Activated CD4-positive, alpha-beta T cell treated with anti-CD3 and anti-CD28 coated beads, Interleukin-2, amount 50 U/mL, for 1 hour (primary cell): ENCODE data around the gene SHOX.
"Not testable (repeated sequence)": the region's sequence is repeated elsewhere in the genome, so short reads cannot be mapped to it uniquely, and the experiment has no call there.

Experiments
- DNase-seq: peaks from one replicate; pipeline ENCODE4 v3.0.0-alpha.2; 2020

The SHOX gene

GRCh38 chrX:630612-631496 is at the start of gene SHOX:
Gene SHOX, plus strand, starts transcription at chrX:630791. Its CDS starts 107 bp downstream, at chrX:630898.
- DNase-seq = no peak

DNA sequence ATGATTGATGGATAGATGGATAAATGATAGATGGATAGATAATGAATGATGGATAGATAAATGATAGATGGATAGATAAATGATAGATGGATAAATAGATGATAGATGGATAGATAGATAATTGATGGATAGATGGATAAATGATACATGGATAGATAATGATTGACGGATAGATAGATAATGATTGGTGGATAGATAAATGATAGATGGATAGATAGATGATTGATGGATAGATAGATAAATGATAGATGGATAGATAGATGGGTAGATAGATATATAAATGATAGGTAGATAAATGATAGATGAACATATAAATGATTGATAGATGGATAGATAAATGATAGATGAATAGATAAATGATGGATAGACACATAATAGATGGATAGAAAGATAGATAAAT is 49.5 kb upstream of the SHOX start:
- no peak for DNase-seq

DNA sequence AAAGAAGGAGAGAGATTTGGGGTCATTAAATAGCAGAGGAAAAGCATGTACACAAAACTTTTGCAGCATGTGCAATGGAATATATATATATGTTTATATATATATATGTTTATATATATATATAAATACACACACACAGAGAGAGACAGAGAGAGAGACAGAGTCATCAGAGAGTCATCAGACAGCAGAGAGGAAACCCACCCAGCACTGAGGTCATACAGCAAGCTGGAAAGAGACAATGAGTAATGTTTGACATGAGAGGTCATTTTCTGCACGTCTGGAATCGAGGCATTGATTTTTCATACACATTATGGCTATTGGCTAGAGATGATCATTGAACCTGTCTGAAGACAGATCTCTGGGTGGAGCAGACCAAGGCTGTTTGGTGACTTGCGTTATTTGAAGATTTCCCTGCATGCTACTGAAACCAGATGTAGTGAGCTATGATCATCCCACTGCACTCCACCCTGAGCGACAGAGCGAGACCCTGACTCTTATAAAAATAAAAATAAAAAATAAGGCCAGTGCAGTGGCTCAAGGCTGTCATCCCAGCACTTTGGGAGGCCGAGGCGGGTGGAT is 48.8 kb upstream of the SHOX start:
- DNase-seq = no peak

DNA sequence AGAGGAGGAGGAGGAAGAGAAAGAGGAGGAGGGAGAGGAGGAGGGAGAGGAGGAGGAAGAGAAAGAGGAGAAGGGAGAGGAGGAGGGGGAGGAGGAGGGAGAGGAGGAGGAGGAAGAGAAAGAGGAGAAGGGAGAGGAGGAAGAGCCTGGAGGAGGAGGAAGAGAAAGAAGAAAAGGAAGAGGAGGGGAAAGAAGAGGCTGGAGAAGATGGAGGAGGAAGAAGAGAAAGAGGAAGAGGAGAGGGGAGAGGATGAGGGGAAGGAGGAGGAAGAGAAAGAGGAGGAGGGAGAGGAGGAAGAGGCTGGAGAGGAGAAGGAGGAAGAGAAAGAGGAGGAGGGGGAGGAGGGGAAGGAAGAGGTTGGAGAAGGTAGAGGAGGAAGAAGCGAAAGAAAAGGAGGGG is 46.0 kb upstream of the SHOX start:
- no peak for DNase-seq

- no peak for DNase-seq
Measured at GRCh38 chrX:585115-585808, 45.3 kb upstream of the SHOX start.

DNA sequence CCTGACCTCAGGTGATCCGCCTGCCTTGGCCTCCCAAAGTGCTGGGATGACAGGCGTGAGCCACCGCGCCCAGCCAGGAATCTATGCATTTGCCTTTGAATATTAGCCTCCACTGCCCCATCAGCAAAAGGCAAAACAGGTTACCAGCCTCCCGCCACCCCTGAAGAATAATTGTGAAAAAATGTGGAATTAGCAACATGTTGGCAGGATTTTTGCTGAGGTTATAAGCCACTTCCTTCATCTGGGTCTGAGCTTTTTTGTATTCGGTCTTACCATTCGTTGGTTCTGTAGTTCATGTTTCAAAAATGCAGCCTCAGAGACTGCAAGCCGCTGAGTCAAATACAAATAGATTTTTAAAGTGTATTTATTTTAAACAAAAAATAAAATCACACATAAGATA is 44.2 kb upstream of the SHOX start:
- no peak for DNase-seq

GRCh38 chrX:589261-589660 is 41.3 kb upstream of the SHOX start:
- not testable (repeated sequence) for DNase-seq

GRCh38 chrX:590693-591404 is 39.7 kb upstream of the SHOX start:
- no peak for DNase-seq

GRCh38 chrX:599837-600715 is 30.5 kb upstream of the SHOX start:
- no peak for DNase-seq

GRCh38 chrX:603029-603428 is 27.6 kb upstream of the SHOX start:
- DNase-seq = not testable (repeated sequence)

DNA sequence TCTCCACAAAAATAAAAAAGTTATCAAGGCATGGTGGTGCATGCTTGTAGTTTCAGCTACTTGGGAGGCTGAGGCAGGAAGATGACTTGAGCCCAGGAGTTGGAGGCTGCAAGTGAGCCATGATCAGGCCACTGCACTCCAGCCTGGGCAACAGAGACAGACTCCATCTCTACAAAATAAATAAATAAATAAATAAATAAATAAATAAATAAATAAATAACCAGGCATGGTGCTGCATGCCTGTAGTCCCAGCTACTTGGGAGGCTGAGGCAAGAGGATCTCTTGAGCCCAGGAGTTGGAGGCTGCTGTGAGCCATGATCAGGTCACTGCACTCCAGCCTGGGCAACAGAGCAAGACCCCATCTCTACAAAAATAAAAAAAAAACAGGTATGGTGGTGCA is 26.0 kb upstream of the SHOX start:
- DNase-seq = not testable (repeated sequence)

GRCh38 chrX:608088-608487 is 22.5 kb upstream of the SHOX start:
- not testable (repeated sequence) for DNase-seq

DNA sequence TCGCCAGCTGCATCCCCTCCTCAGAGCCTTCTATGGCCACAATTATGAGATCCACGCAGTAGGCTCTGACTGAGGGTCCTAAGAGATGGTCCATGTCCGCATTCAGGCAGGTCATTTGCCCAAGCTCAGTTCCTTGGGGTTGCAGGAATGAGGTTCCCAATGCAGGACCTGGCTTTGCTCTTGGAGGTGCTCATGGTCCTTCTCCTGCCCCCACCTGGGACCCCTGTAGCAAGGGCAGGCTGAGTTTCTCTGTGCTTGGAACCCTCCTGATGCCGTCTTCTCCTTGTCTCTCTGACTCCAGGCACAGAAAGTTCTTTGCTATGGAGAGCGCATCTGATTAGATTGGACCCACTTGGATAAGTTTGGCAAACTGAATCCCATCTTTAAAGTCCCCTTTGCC is 16.5 kb upstream of the SHOX start:
- DNase-seq = no peak

- no peak for DNase-seq
Measured at GRCh38 chrX:617401-617800, 13.2 kb upstream of the SHOX start.

DNA sequence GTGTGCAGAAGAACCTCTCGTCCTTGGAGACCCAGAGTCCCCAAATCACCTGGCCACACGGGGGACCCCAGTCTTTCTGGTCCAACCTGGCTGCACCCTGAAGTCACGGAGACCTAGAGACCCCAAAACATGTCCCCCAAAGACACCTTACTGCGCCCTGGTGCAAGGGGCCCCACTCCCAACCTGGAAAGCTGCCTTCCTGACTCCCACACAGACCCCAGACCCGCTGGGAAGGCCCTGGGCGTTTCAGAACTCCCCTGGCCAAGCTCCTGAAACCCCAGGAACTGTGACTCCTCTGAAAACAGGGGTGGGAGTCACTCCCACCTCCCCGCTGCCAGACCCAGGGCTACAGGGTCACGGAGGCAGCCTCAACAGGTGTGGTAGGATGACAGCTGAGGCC is 12.7 kb upstream of the SHOX start:
- DNase-seq = no peak

DNA sequence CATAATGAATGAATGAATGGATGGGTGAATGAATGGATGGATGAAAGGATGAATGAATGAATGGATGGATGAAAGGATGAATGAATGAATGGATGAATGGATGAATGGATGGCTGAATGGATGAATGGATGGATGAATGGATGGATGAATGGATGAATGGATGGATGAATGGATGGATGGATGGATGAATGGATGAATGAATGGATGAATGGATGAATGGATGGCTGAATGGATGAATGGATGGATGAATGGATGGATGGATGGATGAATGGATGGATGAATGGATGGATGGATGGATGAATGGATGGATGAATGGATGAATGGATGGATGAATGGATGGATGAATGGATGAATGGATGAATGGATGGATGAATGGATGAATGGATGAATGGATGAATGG is 12.3 kb upstream of the SHOX start:
- not testable (repeated sequence) for DNase-seq

- no peak for DNase-seq
Measured at GRCh38 chrX:618761-619450, 11.7 kb upstream of the SHOX start.

DNA sequence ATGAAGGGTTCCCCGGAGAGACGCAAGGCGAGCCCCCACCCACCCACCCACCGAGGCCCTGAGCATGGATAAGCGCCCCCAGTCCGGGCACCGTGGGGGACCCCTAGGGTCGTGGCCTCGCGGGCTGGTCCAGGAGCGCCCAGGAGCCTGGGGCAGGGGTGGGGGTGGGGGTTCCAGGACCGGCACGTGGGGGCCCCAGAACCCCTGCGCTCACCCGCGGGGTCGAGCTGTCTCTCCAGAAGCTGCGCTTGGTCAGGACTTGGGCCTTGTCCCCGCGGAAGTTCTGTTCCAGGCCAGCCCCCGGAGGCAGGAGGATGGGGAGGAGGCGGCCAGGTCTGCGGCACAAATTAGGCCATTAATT is 11.2 kb upstream of the SHOX start:
- no peak for DNase-seq

DNA sequence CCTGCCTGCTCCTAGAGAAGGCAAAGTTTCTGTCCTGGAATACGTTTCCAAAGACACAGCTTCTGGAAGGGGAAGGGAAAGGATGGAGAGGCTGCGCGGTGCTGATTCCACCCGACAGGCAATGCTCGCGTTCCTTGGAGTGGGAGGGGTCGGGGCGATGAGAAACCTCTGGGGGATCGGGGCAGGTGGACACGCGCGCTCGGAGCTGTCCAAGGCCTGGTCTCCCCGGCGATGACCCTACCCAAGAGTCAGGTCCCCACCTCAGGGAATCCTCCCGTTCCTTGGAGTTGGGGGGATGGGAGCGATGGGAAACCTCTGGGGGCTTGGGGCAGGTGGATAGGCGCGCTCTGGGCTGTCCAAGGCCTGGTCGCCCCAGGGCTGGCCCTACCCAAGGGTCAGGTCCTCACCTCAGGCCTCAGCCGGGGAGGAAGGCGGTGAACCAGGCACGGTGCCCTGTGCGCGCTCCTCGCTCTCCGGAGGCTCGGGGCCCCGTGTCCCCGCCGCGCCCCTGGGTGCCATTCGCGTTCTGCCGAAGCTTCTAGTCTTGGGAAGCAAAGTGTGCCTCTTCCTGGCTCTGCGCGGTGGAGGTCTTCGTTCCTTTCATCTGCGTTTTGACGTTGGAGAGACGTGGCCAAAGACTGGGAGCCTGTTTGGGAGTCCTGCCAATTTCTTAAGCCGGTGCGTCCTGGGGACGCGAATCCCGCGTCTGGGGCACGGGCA is 10.6 kb upstream of the SHOX start:
- DNase-seq = no peak

DNA sequence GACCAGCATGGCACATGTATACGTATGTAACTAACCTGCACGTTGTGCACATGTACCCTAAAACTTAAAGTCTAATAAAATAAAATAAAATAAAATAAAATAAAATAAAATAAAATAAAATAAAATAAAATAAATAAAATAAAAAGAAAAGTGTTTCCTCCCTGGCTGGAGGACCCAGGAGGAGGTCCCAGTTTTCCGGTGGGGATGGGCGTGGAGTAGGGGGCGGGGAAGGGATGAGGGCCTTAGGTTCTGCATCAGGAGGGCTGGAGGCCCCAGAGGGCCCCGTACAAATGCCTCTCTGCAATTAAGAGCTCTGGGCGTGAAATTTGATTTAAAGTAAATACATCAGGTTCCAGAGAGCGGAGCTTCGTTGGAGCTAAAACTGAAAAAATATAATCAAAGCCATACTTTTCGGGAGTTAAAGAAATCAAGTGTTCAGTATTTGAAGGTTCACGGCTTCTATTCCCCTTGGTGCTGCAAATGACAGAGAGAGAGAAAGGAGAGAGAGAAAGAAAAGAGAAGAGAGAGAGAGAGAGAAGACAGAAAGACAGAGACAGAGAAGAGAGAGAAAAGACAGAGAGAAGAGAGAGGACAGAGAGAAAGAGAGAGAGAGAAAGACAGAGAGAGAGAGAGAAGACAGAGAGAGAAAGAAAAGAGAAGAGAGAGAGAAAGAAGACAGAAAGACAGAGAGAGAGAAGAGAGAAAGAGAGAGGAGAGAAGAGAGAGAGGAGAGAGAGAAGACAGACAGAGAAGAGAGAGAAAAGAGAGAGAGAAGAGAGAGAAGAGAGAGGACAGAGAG is 8.7 kb upstream of the SHOX start:
- no peak for DNase-seq
